ENCODE measurements around the gene ADGRG1.

Gene ADGRG1

DNA sequence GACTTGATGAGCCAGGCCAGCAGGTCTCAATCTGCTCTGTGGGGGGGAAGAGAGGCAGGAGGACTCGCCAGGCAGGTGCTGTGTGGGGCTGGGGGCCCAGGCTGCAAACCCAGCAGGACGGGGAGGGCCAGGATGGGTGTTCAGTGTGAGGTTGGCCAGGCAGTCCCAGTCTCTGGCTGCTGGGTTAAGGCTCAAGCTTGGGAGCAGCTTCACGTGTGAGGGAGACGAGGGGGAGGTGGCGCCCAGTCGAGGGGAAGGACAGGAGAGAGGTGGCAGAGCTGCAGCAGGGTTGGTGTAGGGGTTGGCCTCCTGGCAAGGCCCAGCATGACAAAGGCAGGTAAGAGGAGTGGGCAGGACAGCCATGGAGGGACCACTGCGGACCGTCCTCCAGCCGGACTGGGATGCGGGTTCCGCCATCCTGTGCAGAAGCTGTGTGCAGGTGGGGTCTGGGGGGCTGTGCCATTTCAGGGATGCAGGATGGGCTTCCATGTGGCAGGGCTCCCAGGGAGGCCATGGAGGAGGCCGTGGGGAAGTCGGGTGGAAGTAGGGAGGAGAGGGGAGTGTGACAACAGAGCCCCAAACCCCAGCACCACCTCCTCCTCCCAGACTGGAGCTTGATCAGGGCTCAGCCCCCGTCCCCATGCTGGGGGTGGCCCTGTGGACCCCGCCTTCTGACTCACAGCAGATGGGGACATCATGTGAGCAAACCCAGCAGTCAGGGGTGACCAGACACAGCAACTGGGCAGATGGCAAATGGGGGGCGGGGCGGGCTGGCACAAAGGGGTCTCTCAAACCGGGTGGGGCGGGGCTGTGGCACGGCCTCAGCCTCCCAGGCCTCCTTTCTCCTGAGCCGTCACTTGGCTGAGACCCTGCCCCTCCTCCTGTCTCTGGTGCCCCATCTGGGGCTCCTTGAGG lies 2.8 kb downstream of the ADGRG1 start:
- DNase-seq (ENCODE audit: low read depth): no peak
- no peak overlapping the region for H3K4me3 ChIP-seq (replicated peaks; ENCODE audit: low read depth, low read length)
- TF ChIP-seq, protein P1, sequence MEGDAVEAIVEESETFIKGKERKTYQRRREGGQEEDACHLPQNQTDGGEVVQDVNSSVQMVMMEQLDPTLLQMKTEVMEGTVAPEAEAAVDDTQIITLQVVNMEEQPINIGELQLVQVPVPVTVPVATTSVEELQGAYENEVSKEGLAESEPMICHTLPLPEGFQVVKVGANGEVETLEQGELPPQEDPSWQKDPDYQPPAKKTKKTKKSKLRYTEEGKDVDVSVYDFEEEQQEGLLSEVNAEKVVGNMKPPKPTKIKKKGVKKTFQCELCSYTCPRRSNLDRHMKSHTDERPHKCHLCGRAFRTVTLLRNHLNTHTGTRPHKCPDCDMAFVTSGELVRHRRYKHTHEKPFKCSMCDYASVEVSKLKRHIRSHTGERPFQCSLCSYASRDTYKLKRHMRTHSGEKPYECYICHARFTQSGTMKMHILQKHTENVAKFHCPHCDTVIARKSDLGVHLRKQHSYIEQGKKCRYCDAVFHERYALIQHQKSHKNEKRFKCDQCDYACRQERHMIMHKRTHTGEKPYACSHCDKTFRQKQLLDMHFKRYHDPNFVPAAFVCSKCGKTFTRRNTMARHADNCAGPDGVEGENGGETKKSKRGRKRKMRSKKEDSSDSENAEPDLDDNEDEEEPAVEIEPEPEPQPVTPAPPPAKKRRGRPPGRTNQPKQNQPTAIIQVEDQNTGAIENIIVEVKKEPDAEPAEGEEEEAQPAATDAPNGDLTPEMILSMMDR (IDR thresholded peaks at IDR 0.05; ENCODE audit: low read length, missing control alignments): no peak

DNA sequence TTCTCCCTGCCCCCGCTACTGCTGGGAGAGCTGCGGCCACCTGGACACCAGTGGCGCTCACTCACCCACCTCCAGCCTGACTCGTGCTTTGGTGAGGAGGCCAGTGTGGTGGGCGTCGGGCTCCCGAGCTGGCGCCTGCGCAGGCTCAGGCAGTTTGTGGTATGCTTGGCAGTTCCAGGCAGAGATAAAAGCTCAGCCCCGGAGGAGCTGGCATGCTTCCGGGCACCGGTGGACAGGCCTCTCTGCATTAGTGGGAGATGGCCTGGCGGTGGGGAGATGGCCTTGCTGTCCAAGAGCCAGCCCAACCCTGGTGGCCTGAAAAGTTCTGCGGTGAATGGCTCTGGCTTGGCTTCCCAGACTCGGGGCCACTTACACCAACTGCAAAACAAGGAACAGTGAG lies 4.1 kb downstream of the ADGRG1 start:
- H3K4me3 ChIP-seq (replicated peaks; ENCODE audit: low read depth, low read length): no peak overlapping the region
- no peak for DNase-seq (ENCODE audit: low read depth)
- TF ChIP-seq, protein P1 (IDR thresholded peaks at IDR 0.05; ENCODE audit: low read length, missing control alignments): no peak

DNA sequence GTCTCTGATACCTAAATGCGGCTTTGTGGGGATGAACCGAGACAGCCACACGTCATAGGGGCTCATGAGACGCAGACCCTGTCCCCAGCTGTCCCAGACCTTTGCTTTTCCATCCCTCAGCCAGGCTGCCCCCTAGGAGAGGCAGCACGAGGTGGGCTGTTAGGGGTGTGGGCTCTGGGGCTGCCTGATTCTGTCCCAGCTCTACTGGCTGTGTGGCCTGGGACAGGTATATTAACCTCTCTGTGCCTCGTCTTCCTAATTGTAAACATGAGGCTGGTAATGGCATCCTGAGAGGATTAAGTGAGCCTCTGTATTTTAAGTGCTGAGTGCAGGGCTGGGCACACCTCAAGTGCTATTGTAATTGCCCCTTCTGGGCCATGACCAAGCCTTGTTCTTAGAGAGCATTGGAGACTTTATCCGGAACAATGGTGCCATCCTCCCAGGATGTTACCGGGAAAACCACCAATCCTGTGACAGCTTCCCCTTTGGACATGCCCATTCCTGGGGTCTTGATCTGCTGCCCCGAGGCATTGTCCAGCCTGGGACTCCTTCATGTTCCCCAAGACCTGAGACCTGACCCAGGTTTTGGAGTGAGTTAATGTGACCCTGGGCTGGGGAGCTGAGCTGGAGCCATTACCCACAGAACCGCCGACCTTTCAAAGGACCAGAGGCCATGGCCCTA lies 5.1 kb downstream of the ADGRG1 start:
- TF ChIP-seq, protein P1 (IDR thresholded peaks at IDR 0.05; ENCODE audit: low read length, missing control alignments): no peak
- DNase-seq (ENCODE audit: low read depth): no peak
- no peak overlapping the region for H3K4me3 ChIP-seq (replicated peaks; ENCODE audit: low read depth, low read length)

DNA sequence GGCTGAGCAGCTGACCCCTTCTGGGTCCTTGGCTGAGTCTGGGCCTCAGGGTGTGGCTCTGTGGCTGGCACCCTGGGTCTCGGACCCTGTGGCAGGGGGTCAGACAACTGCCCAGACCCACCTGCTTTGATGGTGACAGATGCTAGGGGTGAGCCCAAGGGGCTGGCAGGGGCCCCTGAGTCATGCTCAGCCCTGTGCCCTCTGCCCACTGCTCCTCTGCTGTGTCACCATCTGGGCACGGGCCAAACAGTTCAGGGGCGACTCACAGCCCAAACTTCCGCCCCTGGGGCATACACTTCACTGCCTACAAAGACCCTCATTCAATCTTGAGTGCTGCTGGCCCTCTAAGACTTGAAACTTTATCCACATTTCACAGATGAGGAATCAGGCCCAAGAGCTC lies 5.7 kb downstream of the ADGRG1 start:
- no peak for DNase-seq (ENCODE audit: low read depth)
- H3K4me3 ChIP-seq (replicated peaks; ENCODE audit: low read depth, low read length): no peak overlapping the region
- TF ChIP-seq, protein P1 (IDR thresholded peaks at IDR 0.05; ENCODE audit: low read length, missing control alignments): no peak

DNA sequence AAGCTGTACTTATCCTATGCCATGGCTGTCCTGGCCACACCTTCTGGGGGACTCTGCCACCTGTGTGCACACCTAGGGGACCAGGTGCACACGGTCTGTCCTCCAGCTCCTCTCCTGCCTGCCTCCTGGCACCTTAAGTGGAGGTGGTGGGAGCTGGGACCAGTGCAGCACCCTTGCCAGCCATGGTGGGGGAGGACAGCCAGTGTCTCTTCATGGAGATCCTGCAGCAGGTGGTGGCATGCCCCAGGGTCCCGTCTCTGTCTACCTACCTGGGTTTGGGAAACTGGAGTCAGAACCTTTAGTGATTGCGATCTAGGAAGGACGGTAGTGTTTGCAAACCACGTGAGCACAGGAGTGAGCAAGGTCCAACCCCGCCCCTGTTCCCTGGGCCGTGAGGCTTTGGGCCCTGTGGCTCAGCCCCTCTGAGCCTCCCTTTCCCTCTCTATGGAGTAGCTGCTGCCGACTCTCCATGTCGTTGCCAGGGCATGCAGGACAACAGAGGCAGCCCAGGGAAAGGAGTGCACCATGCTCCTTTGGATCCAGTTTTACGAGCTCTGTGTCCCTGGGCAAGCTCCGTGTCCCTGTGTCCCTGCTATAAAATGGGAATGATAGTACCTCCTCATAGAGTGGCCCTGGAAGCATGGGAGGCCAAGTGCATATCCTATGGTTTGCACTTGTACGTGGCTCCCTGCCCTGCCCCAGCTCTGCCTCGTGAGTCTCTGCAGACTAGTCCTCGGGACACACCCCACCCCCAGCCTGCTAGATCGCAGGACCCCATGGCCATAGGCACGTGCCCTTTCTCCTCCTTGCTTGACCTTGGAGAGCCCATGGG lies 7.1 kb downstream of the ADGRG1 start:
- DNase-seq (ENCODE audit: low read depth): no peak
- TF ChIP-seq, protein P1 (IDR thresholded peaks at IDR 0.05; ENCODE audit: low read length, missing control alignments): no peak
- H3K4me3 ChIP-seq (replicated peaks; ENCODE audit: low read depth, low read length): no peak overlapping the region

DNA sequence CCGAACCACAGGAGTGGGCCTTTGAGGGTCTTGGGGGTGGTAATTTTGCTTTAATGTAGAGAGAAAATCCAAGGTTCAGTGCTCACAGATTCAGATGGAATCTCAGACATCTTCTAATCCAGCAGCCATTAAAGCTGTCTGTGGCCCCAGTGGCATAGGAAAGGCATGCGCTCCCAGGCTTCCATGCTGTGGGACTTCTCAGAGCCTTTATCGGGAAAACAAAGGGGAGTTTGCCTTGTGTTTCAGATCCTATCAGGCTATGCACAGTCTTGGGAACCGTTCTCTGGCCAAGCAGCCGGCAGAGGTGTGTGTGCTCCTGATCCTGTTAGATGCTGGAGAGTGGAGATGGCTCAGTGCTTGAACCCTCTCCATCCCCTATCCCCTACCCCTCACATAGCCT lies 7.8 kb downstream of the ADGRG1 start:
- H3K4me3 ChIP-seq (replicated peaks; ENCODE audit: low read depth, low read length): no peak overlapping the region
- TF ChIP-seq, protein P1 (IDR thresholded peaks at IDR 0.05; ENCODE audit: low read length, missing control alignments): no peak
- DNase-seq (ENCODE audit: low read depth): no peak

All from fibroblast of pulmonary artery (primary cell).